Breast epithelium (tissue), 4 donors: ENCODE measurements around the gene TMEM186. TPM values are rescaled to one million over a fixed set of nuclear protein-coding genes. Genes with fewer than 3 reads are reported as not detected.
"Not testable (repeated sequence)": the region's sequence is repeated elsewhere in the genome, so short reads cannot be mapped to it uniquely, and the experiment has no call there.

Experiments used
- DNase-seq, 2 donors: peaks; one replicate each; pipeline ENCODE4 v3.0.0-alpha.2; 2019; ENCODE audit warnings: low spot score in 2 of 2
- H3K27ac ChIP-seq, 2 donors: fragments of 200-600 bp; sonication (generic) in 1 of 2; one replicate each; pipeline ENCODE4 v1.5.1; 2016 to 2019; ENCODE audit warnings: mild to moderate bottlenecking in 1 of 2
- H3K27me3 ChIP-seq, 2 donors: fragments of 200-600 bp; sonication (generic) in 1 of 2; one replicate each; pipeline versions ENCODE4 v1.5.1 to v1.6.0; 2017 to 2019; ENCODE audit warnings: control low read depth in 1 of 2, mild to moderate bottlenecking in 1 of 2
- H3K36me3 ChIP-seq: fragments of 200-600 bp; one replicate; pipeline ENCODE4 v1.5.1; 2019
- H3K4me1 ChIP-seq, 2 donors: fragments of 200-600 bp; sonication (generic); one replicate each; pipeline ENCODE4 v1.5.1; 2016 to 2019; ENCODE audit warnings: control low read depth in 1 of 2
- H3K4me3 ChIP-seq, 3 donors: fragments of 200-600 bp; sonication (generic); 1 replicate in 2 of 3; 2 replicates in 1 of 3; pipeline ENCODE4 v1.5.1; 2016 to 2019; ENCODE audit warnings: mild to moderate bottlenecking in 3 of 3, moderate library complexity in 2 of 3
- H3K9me3 ChIP-seq, 2 donors: fragments of 200-600 bp; sonication (generic) in 1 of 2; one replicate each; pipeline ENCODE4 v1.5.1; 2016 to 2019; ENCODE audit warnings: control low read depth in 1 of 2
- POLR2A ChIP-seq: fragments of 450-650 bp; IDR thresholded peaks from one replicate; pipeline ENCODE4 v1.6.1; 2016; ENCODE audit warnings: antibody characterized with exemption, mild to moderate bottlenecking, moderate library complexity
- POLR2AphosphoS5 ChIP-seq, 3 donors: sonication (generic); formaldehyde crosslinking; IDR thresholded peaks; one replicate each; pipeline ENCODE4 v1.6.1; 2017; ENCODE audit warnings: antibody characterized with exemption in 3 of 3
- intact Hi-C: fragments of 100-400 bp; cut with DNase I; formaldehyde crosslinking; loops from one replicate; pipeline ENCODE4 v1.15.1; 2023; ENCODE audit warnings: low total_unique reads
- total RNA-seq, 3 donors: library from RNA; depleted of rRNA; stranded (reverse); fragments of >200 nt; gene quantifications; one replicate each; pipeline ENCODE4 v1.1.0, GENCODE V29; 2016
- TF ChIP-seq, protein P1 (sequence below), 3 donors: fragments of 450-650 bp; IDR thresholded peaks; one replicate each; pipeline ENCODE4 v1.5.1; 2016 to 2017; ENCODE audit warnings: antibody characterized with exemption in 3 of 3, mild to moderate bottlenecking in 3 of 3, moderate library complexity in 3 of 3

TMEM186 gene, protein sequence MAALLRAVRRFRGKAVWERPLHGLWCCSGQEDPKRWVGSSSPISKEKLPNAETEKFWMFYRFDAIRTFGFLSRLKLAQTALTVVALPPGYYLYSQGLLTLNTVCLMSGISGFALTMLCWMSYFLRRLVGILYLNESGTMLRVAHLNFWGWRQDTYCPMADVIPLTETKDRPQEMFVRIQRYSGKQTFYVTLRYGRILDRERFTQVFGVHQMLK
- 1 to 10 TPM; 7.2 to 9.4 (median 7.5) TPM for total RNA-seq

DNA sequence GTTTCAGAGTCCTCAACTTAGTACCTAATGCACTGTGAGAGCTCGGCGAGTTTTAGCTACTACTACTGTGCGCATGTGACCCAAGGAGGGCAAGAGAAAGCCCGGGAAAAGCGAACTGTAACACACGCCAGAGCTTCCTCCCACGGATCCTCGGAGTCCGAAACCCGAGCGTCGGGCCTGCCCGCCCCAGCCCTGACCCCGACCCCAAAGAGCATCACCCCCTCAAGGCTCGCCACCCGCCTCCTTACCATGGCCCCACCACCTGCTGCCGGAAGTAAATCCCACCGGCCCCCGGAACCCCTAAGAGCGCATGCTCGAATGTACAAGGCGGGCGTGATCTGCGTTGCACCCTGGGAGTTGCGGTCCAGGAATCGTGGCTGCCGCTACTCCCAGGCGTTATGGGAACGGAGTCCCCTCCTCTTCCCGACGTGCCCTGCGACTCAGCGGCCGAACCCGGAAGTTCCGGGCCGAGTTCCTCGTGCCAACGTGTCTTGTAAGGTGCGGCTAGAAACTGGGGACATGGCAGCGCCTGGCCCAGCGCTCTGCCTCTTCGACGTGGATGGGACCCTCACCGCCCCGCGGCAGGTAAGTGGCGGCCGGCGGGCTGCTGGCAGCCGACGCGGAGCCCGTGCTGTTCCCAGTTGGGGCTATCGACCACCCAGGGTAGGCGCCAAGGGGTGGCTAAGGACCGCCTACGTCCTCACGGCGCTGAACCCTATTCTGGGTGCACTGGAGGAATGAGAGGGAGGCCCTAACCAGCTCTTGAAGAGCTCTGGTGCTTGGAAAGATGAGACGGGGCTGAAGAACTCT, at the start of gene TMEM186, which contains the start of gene PMM2:
TMEM186 (minus strand) TSS at position 276 of the 810 bp plus-strand sequence; CDS start at position 251, 25 bp downstream.
PMM2 (plus strand) TSS at position 476 of the 810 bp plus-strand sequence; CDS start at position 520, 44 bp downstream.
- intact Hi-C loops = loop anchor here (10.0 kb wide), 1 partner anchor 123 kb away; the partner anchor contains the start of gene ABAT

DNA sequence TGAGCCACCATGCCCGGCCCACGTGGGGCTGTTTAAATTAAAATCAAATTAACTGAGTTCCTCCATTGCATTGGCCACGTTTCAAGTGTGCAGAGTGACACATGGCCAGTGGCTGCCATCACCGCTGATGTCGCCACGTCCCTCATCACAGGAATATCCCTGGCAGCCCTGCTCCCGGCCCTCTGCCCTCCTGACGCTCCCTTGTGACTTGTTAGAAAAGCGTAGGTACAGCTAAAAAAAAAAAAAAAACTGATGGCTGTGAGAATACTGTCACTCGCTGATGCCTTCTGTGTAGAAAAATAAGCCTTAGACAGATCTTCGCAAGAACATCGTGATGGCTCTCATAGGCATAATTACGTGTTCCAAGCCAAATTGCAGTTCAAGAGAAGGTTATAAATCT, 49.7 kb upstream of the TMEM186 start:
- no peak overlapping the region for H3K4me3 ChIP-seq
- no peaks in the 10 kb centered on the region for H3K9me3 ChIP-seq
- H3K27me3 ChIP-seq = no peaks in the 10 kb centered on the region
- H3K27ac ChIP-seq = no peak overlapping the region
- intact Hi-C loops = no loop called here
- no peak for DNase-seq
- H3K36me3 ChIP-seq = no peaks in the 10 kb centered on the region
- no peaks in the 10 kb centered on the region for H3K4me1 ChIP-seq
- no peak for TF ChIP-seq POLR2AphosphoS5 (IDR thresholded peaks at IDR 0.05)
- TF ChIP-seq, protein P1, sequence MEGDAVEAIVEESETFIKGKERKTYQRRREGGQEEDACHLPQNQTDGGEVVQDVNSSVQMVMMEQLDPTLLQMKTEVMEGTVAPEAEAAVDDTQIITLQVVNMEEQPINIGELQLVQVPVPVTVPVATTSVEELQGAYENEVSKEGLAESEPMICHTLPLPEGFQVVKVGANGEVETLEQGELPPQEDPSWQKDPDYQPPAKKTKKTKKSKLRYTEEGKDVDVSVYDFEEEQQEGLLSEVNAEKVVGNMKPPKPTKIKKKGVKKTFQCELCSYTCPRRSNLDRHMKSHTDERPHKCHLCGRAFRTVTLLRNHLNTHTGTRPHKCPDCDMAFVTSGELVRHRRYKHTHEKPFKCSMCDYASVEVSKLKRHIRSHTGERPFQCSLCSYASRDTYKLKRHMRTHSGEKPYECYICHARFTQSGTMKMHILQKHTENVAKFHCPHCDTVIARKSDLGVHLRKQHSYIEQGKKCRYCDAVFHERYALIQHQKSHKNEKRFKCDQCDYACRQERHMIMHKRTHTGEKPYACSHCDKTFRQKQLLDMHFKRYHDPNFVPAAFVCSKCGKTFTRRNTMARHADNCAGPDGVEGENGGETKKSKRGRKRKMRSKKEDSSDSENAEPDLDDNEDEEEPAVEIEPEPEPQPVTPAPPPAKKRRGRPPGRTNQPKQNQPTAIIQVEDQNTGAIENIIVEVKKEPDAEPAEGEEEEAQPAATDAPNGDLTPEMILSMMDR (IDR thresholded peaks at IDR 0.05) = no peak
- no peak for TF ChIP-seq POLR2A

More for the DNA sequence above, at the start of gene TMEM186, which contains the start of gene PMM2:
- peak; percentile 83 to 92 (median 92) for TF ChIP-seq POLR2AphosphoS5 (IDR thresholded peaks at IDR 0.05)
- TF ChIP-seq, protein P1 (IDR thresholded peaks at IDR 0.05) = no peak
- peak within 1 kb of the TSS; percentile 76 to 99 (median 88) for H3K4me3 ChIP-seq
- H3K27me3 ChIP-seq = no peaks in the 10 kb centered on the region
- H3K4me1 ChIP-seq = peaks cover 0 to 14% of the 10 kb centered on the region in 2 donors
- H3K9me3 ChIP-seq = no peaks in the 10 kb centered on the region
- no peaks in the 10 kb centered on the region for H3K36me3 ChIP-seq
- H3K27ac ChIP-seq = peak within 1 kb of the TSS; percentile 78 to 87
- DNase-seq = peak; percentile 94 to 95

DNA sequence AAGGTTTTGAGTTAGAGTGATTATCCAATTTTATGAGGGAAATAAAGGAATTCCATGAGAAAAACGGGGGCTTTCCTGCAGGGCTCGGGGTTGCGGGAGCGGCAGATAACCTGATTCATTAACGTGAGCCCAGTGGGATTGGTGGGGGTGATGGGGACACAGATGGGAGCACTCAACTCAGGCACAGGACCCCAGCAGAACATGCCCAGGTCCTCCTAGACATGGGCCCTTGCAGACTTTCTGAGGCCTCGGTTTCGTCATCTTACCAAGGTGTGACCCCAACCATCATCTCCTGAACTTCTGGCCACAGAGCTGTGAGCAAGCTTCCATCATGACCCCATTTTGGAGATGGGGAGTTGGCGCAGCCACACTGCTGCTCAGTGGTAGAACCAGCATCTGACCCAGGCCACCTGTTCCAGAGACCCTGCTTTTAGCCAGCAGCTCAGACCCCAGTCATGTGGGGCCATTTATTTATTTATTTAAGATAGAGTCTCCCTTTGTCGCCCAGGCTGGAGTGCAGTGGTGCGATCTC, 49.0 kb upstream of the TMEM186 start:
- Histone ChIP-seq H3K4me3 (no peak overlapping the region), H3K4me1 (no peaks in the 10 kb centered on the region), H3K36me3 (no peaks in the 10 kb centered on the region), H3K27ac (no peak overlapping the region), H3K9me3 (no peaks in the 10 kb centered on the region), H3K27me3 (no peaks in the 10 kb centered on the region)
- intact Hi-C loops = no loop called here
- no peak for DNase-seq
- TF ChIP-seq POLR2A (no peak), POLR2AphosphoS5 (IDR thresholded peaks at IDR 0.05) (no peak)
- TF ChIP-seq, protein P1 (IDR thresholded peaks at IDR 0.05) = no peak

DNA sequence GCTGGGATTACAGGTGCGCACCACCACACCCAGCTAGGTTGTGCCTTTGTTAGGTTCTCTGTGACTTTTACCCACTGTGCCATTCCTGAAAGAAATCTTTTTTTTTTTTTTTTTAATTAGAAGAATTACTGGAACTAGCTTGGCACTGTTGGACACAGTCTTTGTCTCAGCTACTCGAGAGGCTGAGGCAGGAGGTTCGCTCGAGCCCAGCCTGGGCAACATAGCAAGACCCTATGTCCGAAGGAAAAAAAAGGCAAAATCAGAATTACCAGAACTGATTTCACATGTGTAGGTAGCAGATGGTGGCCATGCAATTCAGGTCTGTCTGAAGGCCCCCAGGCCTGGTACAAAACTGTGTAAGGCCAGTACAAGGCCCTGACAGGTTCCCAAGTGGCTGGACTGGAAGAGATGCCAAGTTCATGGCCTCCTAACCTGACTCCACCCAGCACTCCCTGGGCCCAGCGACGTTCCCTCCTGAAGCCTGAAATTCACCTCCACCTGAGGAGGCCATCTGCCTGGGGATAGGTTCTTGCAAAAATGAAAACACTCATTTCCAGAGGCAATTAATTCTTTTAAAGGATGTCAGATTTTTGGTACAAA, 48.4 kb upstream of the TMEM186 start:
- intact Hi-C loops = no loop called here

DNA sequence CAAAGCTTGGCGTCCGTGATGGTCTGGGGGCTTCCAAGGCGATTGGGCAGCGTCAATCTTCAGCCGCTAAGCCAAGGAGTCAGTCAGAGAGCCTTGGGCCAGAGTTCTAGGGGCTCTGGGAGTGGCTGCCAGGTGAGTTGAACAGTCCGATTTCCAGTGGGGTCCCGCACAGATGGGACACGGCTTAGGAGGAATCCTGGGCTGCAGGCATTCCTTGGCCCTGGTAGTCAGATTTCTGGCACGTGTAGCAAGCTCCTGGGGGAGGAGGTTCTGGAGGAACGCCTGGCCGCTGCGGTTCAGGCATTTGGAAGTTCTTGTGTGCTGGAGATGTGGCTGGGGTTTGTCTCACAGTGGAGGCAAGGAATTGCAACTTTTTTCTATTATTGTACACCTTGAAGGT, 45.9 kb upstream of the TMEM186 start:
- intact Hi-C loops, H3K27me3 ChIP-seq, H3K36me3 ChIP-seq, DNase-seq, H3K9me3 ChIP-seq, H3K4me1 ChIP-seq, H3K27ac ChIP-seq: not testable (repeated sequence)
- peak overlapping the region in 1 of 3 donors; percentile 13 for H3K4me3 ChIP-seq

More for the DNA sequence above, 48.4 kb upstream of the TMEM186 start:
- Histone ChIP-seq H3K36me3 (no peaks in the 10 kb centered on the region), H3K4me3 (no peak overlapping the region), H3K9me3 (no peaks in the 10 kb centered on the region), H3K27me3 (no peaks in the 10 kb centered on the region), H3K4me1 (no peaks in the 10 kb centered on the region), H3K27ac (no peak overlapping the region)
- no peak for DNase-seq
- TF ChIP-seq POLR2A = no peak
- TF ChIP-seq, protein P1 (IDR thresholded peaks at IDR 0.05) = no peak
- TF ChIP-seq POLR2AphosphoS5 (IDR thresholded peaks at IDR 0.05) = no peak

DNA sequence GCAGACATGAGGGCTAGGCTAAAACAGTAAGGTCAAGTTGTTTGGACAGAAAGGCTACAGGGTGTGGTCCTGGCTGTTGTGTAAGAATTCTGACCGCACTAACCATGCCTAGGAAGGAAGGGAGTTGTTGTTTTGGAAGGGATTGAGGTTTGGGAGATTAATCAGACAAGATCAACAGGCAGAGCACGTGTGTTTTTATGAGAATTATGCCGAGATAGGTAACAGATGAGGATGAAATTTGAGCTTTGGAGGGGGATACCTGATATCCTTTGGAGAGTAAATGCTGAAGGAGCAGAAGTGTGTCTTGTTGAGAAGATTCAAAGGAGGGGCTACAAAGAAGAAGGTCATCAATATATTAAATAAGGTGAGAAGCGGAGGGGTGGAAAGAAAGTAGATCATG, 44.6 kb upstream of the TMEM186 start:
- H3K4me3 ChIP-seq = peak overlapping the region in 1 of 3 donors; percentile 15
- peak overlapping the region in 1 of 2 donors; percentile 32 for H3K27ac ChIP-seq
- intact Hi-C loops, H3K36me3 ChIP-seq, DNase-seq, H3K4me1 ChIP-seq, H3K27me3 ChIP-seq, H3K9me3 ChIP-seq: not testable (repeated sequence)

DNA sequence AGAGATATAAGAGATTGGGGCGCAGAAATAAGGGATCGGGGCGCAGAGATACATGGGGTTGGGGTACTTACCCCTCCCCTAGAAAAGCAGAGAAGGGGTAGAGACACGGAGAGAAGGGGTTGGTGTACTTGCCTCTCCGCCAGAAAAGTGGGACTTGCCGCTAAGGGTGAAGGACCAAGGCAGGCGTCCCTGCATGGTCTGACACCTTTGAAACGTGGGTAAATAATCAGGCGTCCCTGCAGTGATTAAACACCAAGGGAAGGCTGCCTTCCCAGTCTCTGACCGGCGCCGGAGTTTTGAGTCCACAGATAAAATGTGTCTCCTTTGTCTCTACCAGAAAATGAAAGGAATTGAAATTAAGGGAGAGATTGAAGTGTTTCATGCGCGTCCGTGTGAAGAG, 40.2 kb upstream of the TMEM186 start:
- H3K4me1 ChIP-seq, intact Hi-C loops, H3K27me3 ChIP-seq, DNase-seq, H3K27ac ChIP-seq, H3K9me3 ChIP-seq, H3K36me3 ChIP-seq, H3K4me3 ChIP-seq: not testable (repeated sequence)

DNA sequence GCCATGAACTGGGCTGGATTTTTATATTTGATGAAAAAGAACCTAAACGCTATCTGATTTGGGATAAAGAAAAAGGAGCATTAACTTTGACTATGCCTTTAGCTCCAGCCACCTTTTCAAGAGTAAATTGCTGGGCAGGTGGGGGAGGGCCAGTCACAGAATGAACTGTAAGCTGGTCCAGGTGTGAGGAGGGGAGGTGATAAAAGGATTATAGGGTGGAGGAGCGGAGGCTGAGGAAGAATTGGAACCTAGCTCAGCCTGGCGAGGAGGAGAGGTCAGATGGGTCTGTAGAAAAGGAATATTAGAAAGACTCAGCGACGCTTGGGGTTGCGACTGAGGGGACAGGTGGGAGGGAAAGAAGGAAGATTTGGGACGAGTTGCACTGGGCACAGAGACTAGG, 39.4 kb upstream of the TMEM186 start:
- H3K4me1 ChIP-seq, H3K36me3 ChIP-seq, H3K27me3 ChIP-seq, H3K9me3 ChIP-seq, H3K4me3 ChIP-seq, intact Hi-C loops, DNase-seq, H3K27ac ChIP-seq: not testable (repeated sequence)
